Muscle layer of duodenum (tissue), 2 donors: ENCODE measurements around the gene ACOXL.

Experiments used
- H3K27ac ChIP-seq: one replicate; pipeline ENCODE4 v1.7.0; 2013; ENCODE audit warnings: mild to moderate bottlenecking, low read length
- H3K27me3 ChIP-seq: one replicate; pipeline ENCODE4 v1.7.0; 2013; ENCODE audit warnings: low read depth, mild to moderate bottlenecking, control low read depth, low read length
- H3K36me3 ChIP-seq, 2 donors: one replicate each; pipeline ENCODE4 v1.7.0; 2013; ENCODE audit warnings: low read length in 2 of 2, control low read depth in 1 of 2, mild to moderate bottlenecking in 1 of 2; ENCODE audit not compliant: insufficient read depth in 2 of 2, control insufficient read depth in 1 of 2
- H3K4me1 ChIP-seq, 2 donors: one replicate each; pipeline ENCODE4 v1.7.0; 2013; ENCODE audit warnings: low read length in 2 of 2, mild to moderate bottlenecking in 2 of 2, control low read depth in 1 of 2, moderate library complexity in 1 of 2; ENCODE audit not compliant: insufficient read depth in 2 of 2, control insufficient read depth in 1 of 2
- H3K4me3 ChIP-seq, 2 donors: one replicate each; pipeline ENCODE4 v1.7.0; 2013; ENCODE audit warnings: low read length in 2 of 2, low read depth in 1 of 2, mild to moderate bottlenecking in 1 of 2
- H3K9me3 ChIP-seq, 2 donors: one replicate each; pipeline ENCODE4 v1.7.0; 2013; ENCODE audit warnings: low read length in 2 of 2, control low read depth in 1 of 2, mild to moderate bottlenecking in 1 of 2; ENCODE audit not compliant: control insufficient read depth in 1 of 2
- donor health status: healthy.

ACOXL gene

GRCh38 chr2:110768591-110768990 lies 36.2 kb downstream of the ACOXL start:
- H3K9me3 ChIP-seq = no peaks in the 10 kb centered on the region
- H3K27me3 ChIP-seq = no peaks in the 10 kb centered on the region
- H3K27ac ChIP-seq = no peak overlapping the region
- H3K4me1 ChIP-seq = peaks cover 4 to 12% of the 10 kb centered on the region in 2 donors
- no peak overlapping the region for H3K4me3 ChIP-seq
- H3K36me3 ChIP-seq = no peaks in the 10 kb centered on the region

DNA sequence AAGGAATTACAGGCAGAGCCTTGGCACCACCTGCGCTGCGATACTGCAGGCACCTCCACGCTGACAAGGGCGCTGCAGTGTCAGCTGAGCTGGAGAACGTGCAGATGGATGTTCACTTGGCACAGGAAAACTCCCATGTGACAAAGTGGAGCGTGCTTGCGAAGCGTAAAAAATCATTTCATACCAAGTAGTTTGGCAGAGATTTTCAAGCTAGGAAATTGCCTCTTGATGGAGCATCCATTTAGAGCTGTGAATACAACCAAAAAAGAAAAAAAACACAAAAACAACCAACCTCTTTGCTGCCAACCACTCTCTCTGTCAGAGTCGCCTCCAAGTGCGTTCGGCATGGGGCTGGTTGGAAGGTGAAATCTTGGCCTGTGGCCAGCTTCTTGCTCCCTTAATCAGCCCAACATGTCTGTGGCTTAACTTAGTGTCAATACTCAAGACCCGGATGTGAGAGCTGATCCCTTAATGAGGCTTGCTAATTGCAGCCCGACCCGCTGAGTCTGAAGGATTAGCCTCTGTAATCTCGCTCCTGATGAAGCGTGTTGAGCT lies 38.1 kb downstream of the ACOXL start:
- Histone ChIP-seq H3K27me3 (no peaks in the 10 kb centered on the region), H3K36me3 (no peaks in the 10 kb centered on the region), H3K27ac (no peak overlapping the region), H3K4me3 (peak overlapping the region in 1 of 2 donors; percentile 13), H3K4me1 (peaks cover 9 to 16% of the 10 kb centered on the region in 2 donors), H3K9me3 (no peaks in the 10 kb centered on the region)

DNA sequence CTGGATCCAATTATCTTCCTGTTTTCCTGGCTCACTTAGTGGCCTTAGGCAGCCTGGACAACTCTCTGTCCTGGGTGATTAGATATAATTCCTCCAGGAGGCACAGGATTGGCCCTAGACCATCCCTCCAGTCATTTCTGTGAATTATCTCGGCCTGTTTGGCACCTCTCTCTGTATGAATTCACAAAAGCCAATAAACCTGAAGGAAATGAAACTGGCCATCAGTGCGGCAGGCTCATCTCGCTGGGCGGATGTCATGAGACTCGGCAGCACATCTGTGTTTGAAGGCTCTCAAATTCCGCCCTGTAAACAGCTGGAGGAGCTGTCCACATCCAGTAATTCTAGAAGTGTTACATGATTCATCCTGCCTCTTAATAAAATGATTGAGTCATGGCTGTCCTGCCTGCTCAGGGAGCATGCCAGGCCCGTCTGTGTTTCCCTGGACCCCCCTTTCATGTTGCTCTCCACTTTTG lies 38.6 kb downstream of the ACOXL start:
- Histone ChIP-seq H3K27ac (no peak overlapping the region), H3K36me3 (no peaks in the 10 kb centered on the region), H3K4me1 (peaks cover 9 to 16% of the 10 kb centered on the region in 2 donors), H3K9me3 (no peaks in the 10 kb centered on the region), H3K4me3 (peak overlapping the region in 1 of 2 donors; percentile 13), H3K27me3 (no peaks in the 10 kb centered on the region)

DNA sequence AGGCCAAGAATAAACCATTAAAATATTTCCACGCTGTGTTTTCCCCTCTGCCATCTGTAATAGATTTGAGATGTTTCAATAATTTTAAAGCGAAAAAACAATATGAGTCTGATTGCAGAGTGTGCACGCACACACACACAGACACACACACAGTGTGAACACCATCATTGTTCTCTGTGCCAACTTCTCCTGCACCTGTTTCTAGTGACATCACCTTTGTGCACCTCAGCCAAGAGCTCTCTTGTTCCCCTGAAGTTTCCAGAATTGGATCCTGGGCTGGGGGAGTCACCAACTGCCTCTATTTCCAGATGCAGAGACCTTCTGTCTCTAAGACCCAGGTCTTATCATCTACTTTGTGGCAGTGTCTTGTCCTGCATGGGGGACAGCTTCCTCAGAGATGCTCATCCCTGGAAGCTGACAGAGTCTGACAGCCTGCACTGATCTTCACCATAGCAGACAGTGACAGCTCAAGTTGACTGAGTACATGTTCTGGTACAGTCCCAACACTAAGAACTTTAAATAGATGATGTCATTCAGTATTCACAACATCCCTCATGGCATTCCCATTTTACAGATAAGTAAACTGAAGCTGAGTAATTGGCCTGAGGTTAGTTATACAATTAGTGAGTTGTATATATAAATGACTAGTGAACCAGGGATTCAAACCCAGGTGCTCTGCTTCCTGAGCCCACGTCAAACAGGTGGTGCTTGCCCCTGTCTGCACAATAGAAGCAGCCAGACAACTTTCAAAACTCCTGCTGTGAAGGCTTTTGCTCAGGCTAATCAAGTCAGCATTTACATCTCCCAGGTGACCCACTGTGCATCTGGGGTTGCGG lies 39.4 kb downstream of the ACOXL start:
- no peak overlapping the region for H3K4me3 ChIP-seq

DNA sequence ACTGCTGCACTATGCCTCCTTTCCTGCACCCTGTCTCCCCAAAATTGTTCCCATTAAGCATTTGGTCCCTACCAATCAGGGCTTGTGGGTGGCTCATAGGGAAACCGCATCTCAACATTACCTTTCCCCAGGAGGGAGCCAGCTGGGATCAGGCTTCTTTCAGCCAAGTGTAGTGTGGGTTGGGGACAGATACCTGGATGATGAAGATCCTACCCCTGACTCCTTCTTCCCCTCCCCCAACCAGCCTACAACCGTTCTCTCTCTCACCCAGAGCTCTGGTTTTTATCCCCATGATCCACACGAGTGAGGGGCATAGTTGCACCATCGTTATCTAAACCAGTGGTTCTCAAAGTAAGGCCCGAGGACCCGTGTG lies 40.0 kb downstream of the ACOXL start:
- no peaks in the 10 kb centered on the region for H3K9me3 ChIP-seq
- no peaks in the 10 kb centered on the region for H3K27me3 ChIP-seq
- H3K4me3 ChIP-seq = no peak overlapping the region
- H3K27ac ChIP-seq = no peak overlapping the region
- peaks cover 9 to 16% of the 10 kb centered on the region in 2 donors for H3K4me1 ChIP-seq
- H3K36me3 ChIP-seq = no peaks in the 10 kb centered on the region

More for the DNA sequence above, 39.4 kb downstream of the ACOXL start:
- no peaks in the 10 kb centered on the region for H3K9me3 ChIP-seq
- H3K27ac ChIP-seq = no peak overlapping the region
- peaks cover 9 to 16% of the 10 kb centered on the region in 2 donors for H3K4me1 ChIP-seq
- no peaks in the 10 kb centered on the region for H3K36me3 ChIP-seq
- no peaks in the 10 kb centered on the region for H3K27me3 ChIP-seq

GRCh38 chr2:110773401-110773921 lies 41.1 kb downstream of the ACOXL start:
- H3K4me3 ChIP-seq = no peak overlapping the region
- H3K36me3 ChIP-seq = no peaks in the 10 kb centered on the region
- H3K9me3 ChIP-seq = no peaks in the 10 kb centered on the region
- peaks cover 9 to 16% of the 10 kb centered on the region in 2 donors for H3K4me1 ChIP-seq
- no peaks in the 10 kb centered on the region for H3K27me3 ChIP-seq
- no peak overlapping the region for H3K27ac ChIP-seq

DNA sequence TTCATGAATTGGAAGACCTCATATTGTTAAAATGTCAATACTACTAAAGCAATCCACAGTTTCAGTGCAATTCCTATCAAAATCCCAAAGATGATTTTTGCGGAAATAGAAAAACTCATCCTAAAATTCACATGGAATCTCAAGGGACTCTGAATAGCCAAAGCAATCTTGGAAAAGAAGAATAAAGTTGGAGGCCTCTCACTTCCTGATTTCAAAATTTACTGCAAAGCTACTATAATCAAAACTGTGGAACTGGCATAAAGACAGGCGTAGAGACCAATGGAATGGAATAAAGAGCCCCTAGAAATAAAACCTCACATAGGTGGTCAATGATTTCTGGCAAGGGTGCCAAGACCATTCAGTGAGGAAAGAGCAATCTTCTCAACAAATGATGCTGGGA lies 42.3 kb downstream of the ACOXL start:
- Histone ChIP-seq H3K4me1 (peaks cover 9 to 16% of the 10 kb centered on the region in 2 donors), H3K27ac (no peak overlapping the region), H3K27me3 (no peaks in the 10 kb centered on the region), H3K4me3 (no peak overlapping the region), H3K9me3 (no peaks in the 10 kb centered on the region), H3K36me3 (no peaks in the 10 kb centered on the region)

GRCh38 chr2:110777531-110778311 lies 45.3 kb downstream of the ACOXL start:
- Histone ChIP-seq H3K4me3 (no peak overlapping the region), H3K9me3 (no peaks in the 10 kb centered on the region), H3K36me3 (no peaks in the 10 kb centered on the region), H3K27me3 (no peaks in the 10 kb centered on the region), H3K4me1 (peaks cover 9% of the 10 kb centered on the region in 2 donors), H3K27ac (no peak overlapping the region)

DNA sequence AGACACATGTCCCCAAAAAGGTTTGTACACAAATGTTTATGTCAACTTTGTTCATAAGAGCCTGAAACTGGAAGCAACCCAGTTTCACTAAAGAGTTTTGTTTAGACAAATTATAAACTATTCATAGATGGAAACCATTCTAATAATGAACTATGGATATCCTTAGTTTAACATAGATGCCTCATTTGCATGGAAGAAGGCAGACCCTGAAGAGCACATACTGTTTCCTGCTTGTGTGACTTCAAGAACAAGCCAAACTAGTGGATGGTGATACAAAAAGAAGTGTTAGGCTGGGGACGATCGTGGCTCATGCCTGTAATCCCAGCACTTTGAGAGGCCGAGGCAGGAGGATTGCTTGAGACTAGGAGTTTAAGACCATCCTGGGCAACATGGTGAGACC lies 48.1 kb downstream of the ACOXL start:
- no peak overlapping the region for H3K4me3 ChIP-seq
- H3K27ac ChIP-seq = no peak overlapping the region
- H3K36me3 ChIP-seq = no peaks in the 10 kb centered on the region
- no peaks in the 10 kb centered on the region for H3K4me1 ChIP-seq
- H3K9me3 ChIP-seq = no peaks in the 10 kb centered on the region
- no peaks in the 10 kb centered on the region for H3K27me3 ChIP-seq

DNA sequence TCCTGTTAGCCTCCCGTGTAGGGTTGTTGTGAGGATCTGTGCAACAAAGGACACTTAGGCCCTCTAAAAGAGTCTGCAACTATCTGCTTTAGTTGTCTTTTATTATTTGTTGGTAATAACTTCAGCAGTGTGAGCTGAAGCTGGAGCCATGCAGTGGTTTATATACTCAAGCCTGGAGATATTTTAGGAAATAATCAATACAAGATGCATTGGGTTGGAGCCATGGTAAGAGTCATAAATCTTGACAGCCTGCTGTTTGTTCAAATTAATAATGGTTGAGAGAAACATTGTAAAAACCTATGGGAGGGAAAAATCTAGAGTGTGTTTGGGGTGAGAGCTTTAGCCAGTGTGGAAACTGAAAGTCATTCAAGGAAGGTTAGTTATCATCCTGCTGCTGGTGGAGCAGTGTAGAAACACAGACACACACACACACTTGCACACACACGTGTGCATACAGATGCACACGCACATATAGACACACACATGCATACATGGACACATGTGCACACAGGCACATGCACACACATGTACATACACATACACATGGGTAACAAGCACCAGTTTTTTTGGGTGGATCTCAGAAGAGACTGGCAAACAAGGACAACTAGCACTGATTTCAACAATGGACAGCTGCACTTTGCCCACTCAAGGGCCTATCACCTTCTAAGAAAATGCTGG lies 51.0 kb downstream of the ACOXL start:
- no peak overlapping the region for H3K4me3 ChIP-seq
- H3K36me3 ChIP-seq = no peaks in the 10 kb centered on the region
- no peaks in the 10 kb centered on the region for H3K4me1 ChIP-seq
- no peaks in the 10 kb centered on the region for H3K9me3 ChIP-seq
- H3K27me3 ChIP-seq = no peaks in the 10 kb centered on the region
- no peak overlapping the region for H3K27ac ChIP-seq
